Measurements from ENCODE around the gene CCDC68. TPM values are rescaled to one million over a fixed set of nuclear protein-coding genes. Genes with fewer than 3 reads are reported as not detected.

Gene CCDC68
- total and polyA plus RNA-seq, 7 donors: 1.0 to 2.0 (median 1.6) TPM

- ATAC-seq: no peak
- TF ChIP-seq, protein P1, sequence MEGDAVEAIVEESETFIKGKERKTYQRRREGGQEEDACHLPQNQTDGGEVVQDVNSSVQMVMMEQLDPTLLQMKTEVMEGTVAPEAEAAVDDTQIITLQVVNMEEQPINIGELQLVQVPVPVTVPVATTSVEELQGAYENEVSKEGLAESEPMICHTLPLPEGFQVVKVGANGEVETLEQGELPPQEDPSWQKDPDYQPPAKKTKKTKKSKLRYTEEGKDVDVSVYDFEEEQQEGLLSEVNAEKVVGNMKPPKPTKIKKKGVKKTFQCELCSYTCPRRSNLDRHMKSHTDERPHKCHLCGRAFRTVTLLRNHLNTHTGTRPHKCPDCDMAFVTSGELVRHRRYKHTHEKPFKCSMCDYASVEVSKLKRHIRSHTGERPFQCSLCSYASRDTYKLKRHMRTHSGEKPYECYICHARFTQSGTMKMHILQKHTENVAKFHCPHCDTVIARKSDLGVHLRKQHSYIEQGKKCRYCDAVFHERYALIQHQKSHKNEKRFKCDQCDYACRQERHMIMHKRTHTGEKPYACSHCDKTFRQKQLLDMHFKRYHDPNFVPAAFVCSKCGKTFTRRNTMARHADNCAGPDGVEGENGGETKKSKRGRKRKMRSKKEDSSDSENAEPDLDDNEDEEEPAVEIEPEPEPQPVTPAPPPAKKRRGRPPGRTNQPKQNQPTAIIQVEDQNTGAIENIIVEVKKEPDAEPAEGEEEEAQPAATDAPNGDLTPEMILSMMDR (IDR thresholded peaks at IDR 0.05): no peak
- 55 to 57% (median 56%) methylated on average over 4 of the region's 4 CpGs for WGBS, 3 donors
Observed at GRCh38 chr18:54991981-54992380, 32.7 kb upstream of the CCDC68 start.

GRCh38 chr18:54984908-54985307 lies 25.6 kb upstream of the CCDC68 start:
- Histone ChIP-seq H3K27ac (no peak overlapping the region), H3K27me3 (ENCODE audit: insufficient read depth in 3 of 3, low read length in 2 of 3) (peaks cover 0 to 2% (median 0%) of the 10 kb centered on the region in 3 donors), H3K9me3 (no peaks in the 10 kb centered on the region), H3K4me1 (no peaks in the 10 kb centered on the region), H3K36me3 (ENCODE audit: insufficient read depth in 1 of 2, low read depth in 1 of 2) (no peaks in the 10 kb centered on the region), H3K4me3 (no peak overlapping the region)
- WGBS, 3 donors: 81 to 91% (median 88%) methylated on average over 4 of the region's 4 CpGs
- intact Hi-C loops (cut with DNase I): loop anchor here in 1 of 2 donors (5.0 kb wide), 1 partner anchor 308 kb away; no protein-coding TSS in a partner anchor
- DNase-seq: no peak
- TF ChIP-seq, protein P1 (IDR thresholded peaks at IDR 0.05): no peak
- no peak for ATAC-seq

More at GRCh38 chr18:54991981-54992380, 32.7 kb upstream of the CCDC68 start:
- Histone ChIP-seq H3K27ac (no peak overlapping the region), H3K4me1 (no peaks in the 10 kb centered on the region), H3K27me3 (ENCODE audit: insufficient read depth in 3 of 3, low read length in 2 of 3) (peaks cover 0 to 2% (median 0%) of the 10 kb centered on the region in 3 donors), H3K9me3 (no peaks in the 10 kb centered on the region), H3K4me3 (no peak overlapping the region), H3K36me3 (ENCODE audit: insufficient read depth in 1 of 2, low read depth in 1 of 2) (no peaks in the 10 kb centered on the region)
- intact Hi-C loops (cut with DNase I): no loop called here
- DNase-seq: no peak

GRCh38 chr18:54983791-54984190 lies 24.5 kb upstream of the CCDC68 start:
- no peak for ATAC-seq

DNA sequence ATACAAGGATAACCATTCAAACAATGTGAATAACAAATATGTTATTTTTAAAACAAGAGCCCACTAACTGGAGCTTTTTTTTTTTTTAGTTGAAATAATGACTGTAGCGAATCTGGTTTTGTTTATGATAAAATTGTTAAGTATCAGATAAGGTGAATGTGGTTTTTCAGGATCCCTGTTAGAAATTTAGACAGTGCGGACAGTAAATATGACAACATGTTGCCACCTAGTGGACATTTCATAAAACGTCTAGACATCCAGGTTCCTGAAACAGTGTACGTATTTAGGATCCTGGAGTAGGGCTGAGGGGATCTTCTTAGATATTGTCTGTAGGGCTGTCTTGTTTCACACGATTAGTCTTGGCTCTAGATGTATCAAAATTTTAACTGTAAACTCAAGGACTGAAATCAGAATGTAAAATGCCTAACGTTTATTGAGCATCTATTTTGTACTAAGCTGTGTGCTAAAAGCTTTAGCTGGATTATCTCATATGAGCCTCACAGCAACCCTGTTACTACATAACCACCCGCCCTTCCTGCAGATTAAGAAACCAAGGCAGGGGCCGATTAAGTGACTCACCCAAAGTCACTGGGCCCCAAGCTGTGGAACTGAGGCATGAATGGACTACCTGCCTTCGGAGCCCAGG lies 23.9 kb upstream of the CCDC68 start:
- Histone ChIP-seq H3K4me3 (no peak overlapping the region), H3K4me1 (no peaks in the 10 kb centered on the region), H3K27me3 (ENCODE audit: insufficient read depth in 3 of 3, low read length in 2 of 3) (peaks cover 0 to 2% (median 0%) of the 10 kb centered on the region in 3 donors), H3K27ac (no peak overlapping the region), H3K36me3 (ENCODE audit: insufficient read depth in 1 of 2, low read depth in 1 of 2) (no peaks in the 10 kb centered on the region), H3K9me3 (no peaks in the 10 kb centered on the region)
- TF ChIP-seq, protein P1 (IDR thresholded peaks at IDR 0.05): peak; percentile 56
- ATAC-seq: peak in 1 of 4 donors; percentile 44
- WGBS, 3 donors: 29 to 33% (median 30%) methylated on average over 9 of the region's 9 CpGs
- no peak for DNase-seq
- intact Hi-C loops (cut with DNase I): loop anchor here in 1 of 2 donors (5.0 kb wide), 1 partner anchor 306 kb away; no protein-coding TSS in a partner anchor

More at GRCh38 chr18:54983791-54984190, 24.5 kb upstream of the CCDC68 start:
- Histone ChIP-seq H3K4me3 (no peak overlapping the region), H3K27me3 (ENCODE audit: insufficient read depth in 3 of 3, low read length in 2 of 3) (peaks cover 0 to 2% (median 0%) of the 10 kb centered on the region in 3 donors), H3K4me1 (no peaks in the 10 kb centered on the region), H3K9me3 (no peaks in the 10 kb centered on the region), H3K27ac (no peak overlapping the region), H3K36me3 (ENCODE audit: insufficient read depth in 1 of 2, low read depth in 1 of 2) (no peaks in the 10 kb centered on the region)
- no peak for DNase-seq
- TF ChIP-seq, protein P1 (IDR thresholded peaks at IDR 0.05): no peak
- intact Hi-C loops (cut with DNase I): loop anchor here in 1 of 2 donors (5.0 kb wide), 1 partner anchor 306 kb away; no protein-coding TSS in a partner anchor
- WGBS, 3 donors: 64 to 75% (median 70%) methylated on average over 3 of the region's 3 CpGs

Measured in psoas muscle (tissue), 8 donors.